GM21447 (cell line): ENCODE measurements around the gene SHC1.

Experiments used
- ATAC-seq: cut with Tn5 transposase; IDR thresholded peaks from one replicate; pipeline ENCODE4 v1.9.1; 2021; ENCODE audit not compliant: unreplicated experiment

Gene SHC1

GRCh38 chr1:154940651-154941194 lies 29.8 kb downstream of the SHC1 start:
- ATAC-seq: no peak

GRCh38 chr1:154940213-154940560 lies 30.4 kb downstream of the SHC1 start:
- no peak for ATAC-seq

GRCh38 chr1:154938604-154939399 lies 31.7 kb downstream of the SHC1 start:
- no peak for ATAC-seq

GRCh38 chr1:154937988-154938386 lies 32.6 kb downstream of the SHC1 start:
- no peak for ATAC-seq

GRCh38 chr1:154937085-154937987 lies 33.2 kb downstream of the SHC1 start:
- ATAC-seq: peak; percentile 52

- peak; percentile 62 for ATAC-seq
Observed at GRCh38 chr1:154936555-154937084, 33.9 kb downstream of the SHC1 start, which contains the start of gene PMVK. Gene PMVK (minus strand): TSS chr1:154936719. CDS start chr1:154936685, 34 bp downstream.

GRCh38 chr1:154935749-154936554 lies 34.6 kb downstream of the SHC1 start:
- no peak for ATAC-seq

GRCh38 chr1:154934358-154934948 lies 36.1 kb downstream of the SHC1 start:
- no peak for ATAC-seq

GRCh38 chr1:154931940-154932487 lies 38.5 kb downstream of the SHC1 start:
- no peak for ATAC-seq

- no peak for ATAC-seq
Observed at GRCh38 chr1:154926201-154926600, 44.3 kb downstream of the SHC1 start.

- no peak for ATAC-seq
Observed at GRCh38 chr1:154925335-154926170, 45.0 kb downstream of the SHC1 start.

- no peak for ATAC-seq
Observed at GRCh38 chr1:154923695-154924094, 46.9 kb downstream of the SHC1 start.

- no peak for ATAC-seq
Observed at GRCh38 chr1:154913273-154913672, 57.3 kb downstream of the SHC1 start.

- no peak for ATAC-seq
Observed at GRCh38 chr1:154912755-154913154, 57.8 kb downstream of the SHC1 start.
